Mesenchymal stem cell (in vitro differentiated cells and primary cell): ENCODE measurements around the gene MYL7.

Experiments used
- DNase-seq: peaks from one replicate; pipeline ENCODE4 v3.0.0-alpha.2; 2013
- H2AFZ ChIP-seq: one replicate; pipeline ENCODE4 v1.6.1; 2013; ENCODE audit warnings: low read depth, mild to moderate bottlenecking, control low read depth, inconsistent platforms, low read length, moderate library complexity
- H2AK5ac ChIP-seq: 2 replicates; pipeline ENCODE4 v1.6.1; 2013; ENCODE audit warnings: low read length, moderate library complexity, mild to moderate bottlenecking, inconsistent platforms; ENCODE audit not compliant: severe bottlenecking
- H2BK120ac ChIP-seq: one replicate; pipeline ENCODE4 v1.6.1; 2013; ENCODE audit warnings: low read depth, mild to moderate bottlenecking, inconsistent platforms, low read length, moderate library complexity
- H2BK12ac ChIP-seq, 2 experiments: one replicate each; pipeline ENCODE4 v1.6.1; 2013; ENCODE audit warnings: inconsistent platforms in 2 of 2, low read length in 2 of 2, mild to moderate bottlenecking in 2 of 2, moderate library complexity in 2 of 2, control low read depth in 1 of 2
- H2BK15ac ChIP-seq: one replicate; pipeline ENCODE4 v1.6.1; 2013; ENCODE audit warnings: mild to moderate bottlenecking, low read depth, inconsistent platforms; ENCODE audit not compliant: poor library complexity, severe bottlenecking
- H2BK5ac ChIP-seq: 2 replicates; pipeline ENCODE4 v1.6.1; 2013; ENCODE audit warnings: low read depth, mild to moderate bottlenecking, low read length, control low read depth, inconsistent platforms; ENCODE audit not compliant: poor library complexity, severe bottlenecking
- H3K14ac ChIP-seq, 2 experiments: one replicate each; pipeline ENCODE4 v1.6.1; 2013; ENCODE audit warnings: inconsistent platforms in 2 of 2, low read length in 2 of 2, control low read depth in 1 of 2, mild to moderate bottlenecking in 1 of 2, moderate library complexity in 1 of 2
- H3K18ac ChIP-seq, 2 experiments: one replicate each; pipeline ENCODE4 v1.6.1; 2013; ENCODE audit warnings: inconsistent platforms in 2 of 2, low read length in 2 of 2, control low read depth in 1 of 2, low read depth in 1 of 2, mild to moderate bottlenecking in 1 of 2
- H3K23ac ChIP-seq, 2 experiments: one replicate each; pipeline ENCODE4 v1.6.1; 2013; ENCODE audit warnings: inconsistent platforms in 2 of 2, low read length in 2 of 2, mild to moderate bottlenecking in 2 of 2, moderate library complexity in 2 of 2, control low read depth in 1 of 2
- H3K27ac ChIP-seq: 2 replicates; pipeline ENCODE4 v1.5.1; 2013; ENCODE audit warnings: mild to moderate bottlenecking, moderate library complexity, low read length, control low read depth, inconsistent platforms; ENCODE audit not compliant: poor library complexity, severe bottlenecking
- H3K27me3 ChIP-seq, 2 experiments: 2 replicates each; pipeline versions ENCODE4 v1.6.1 to v1.7.0; 2013; ENCODE audit warnings: low read length in 2 of 2, mild to moderate bottlenecking in 2 of 2, moderate library complexity in 2 of 2, control low read depth in 1 of 2, inconsistent platforms in 1 of 2; ENCODE audit not compliant: control insufficient read depth in 1 of 2, insufficient read depth in 1 of 2
- H3K36me3 ChIP-seq, 2 experiments: 2 replicates each; pipeline versions ENCODE4 v1.6.1 to v1.7.0; 2013; ENCODE audit warnings: low read length in 2 of 2, control low read depth in 1 of 2, inconsistent platforms in 1 of 2, low read depth in 1 of 2, mild to moderate bottlenecking in 1 of 2; ENCODE audit not compliant: insufficient read depth in 2 of 2, control insufficient read depth in 1 of 2
- H3K4ac ChIP-seq, 2 experiments: one replicate each; pipeline ENCODE4 v1.6.1; 2013; ENCODE audit warnings: inconsistent platforms in 2 of 2, low read length in 2 of 2, mild to moderate bottlenecking in 2 of 2, moderate library complexity in 2 of 2, control low read depth in 1 of 2, low read depth in 1 of 2
- H3K4me1 ChIP-seq: 2 replicates; pipeline ENCODE4 v1.6.1; 2013; ENCODE audit warnings: low read depth, low read length, control low read depth; ENCODE audit not compliant: control insufficient read depth, insufficient read depth
- H3K4me2 ChIP-seq: 2 replicates; pipeline ENCODE4 v1.6.1; 2013; ENCODE audit warnings: low read length, mild to moderate bottlenecking, inconsistent platforms; ENCODE audit not compliant: poor library complexity, severe bottlenecking
- H3K4me3 ChIP-seq, 2 experiments: 2 replicates each; pipeline versions ENCODE4 v1.5.1 to v1.7.0; 2013; ENCODE audit warnings: low read length in 2 of 2, mild to moderate bottlenecking in 2 of 2, control low read depth in 1 of 2, low read depth in 1 of 2; ENCODE audit not compliant: insufficient read depth in 1 of 2
- H3K79me1 ChIP-seq: replicated peaks from 2 replicates; pipeline ENCODE4 v1.6.1; 2013; ENCODE audit warnings: mild to moderate bottlenecking, control low read depth, low read length, inconsistent platforms; ENCODE audit not compliant: poor library complexity, severe bottlenecking
- H3K9ac ChIP-seq: 2 replicates; pipeline ENCODE4 v1.7.0; 2013; ENCODE audit warnings: mild to moderate bottlenecking, low read length, moderate library complexity
- H3K9me3 ChIP-seq: 2 replicates; pipeline ENCODE4 v1.7.0; 2013; ENCODE audit warnings: mild to moderate bottlenecking, low read length; ENCODE audit not compliant: control insufficient read depth
- H4K8ac ChIP-seq: one replicate; pipeline ENCODE4 v1.6.1; 2013; ENCODE audit warnings: inconsistent platforms, mild to moderate bottlenecking, low read length, moderate library complexity
- H4K91ac ChIP-seq: one replicate; pipeline ENCODE4 v1.6.1; 2013; ENCODE audit warnings: mild to moderate bottlenecking, low read length, inconsistent platforms
- WGBS: methylation state at CpG from one replicate; pipeline ENCODE4 v1.1.7; 2013; ENCODE audit warnings: mixed read lengths; 5-methylcytosine and 5-hydroxymethylcytosine counted together

The MYL7 gene

GRCh38 chr7:44180631-44181030 is 39.5 kb upstream of the MYL7 start:
- no peak overlapping the region for H3K27ac ChIP-seq
- H3K27me3 ChIP-seq, result peaks cover 0 to 19% of the 10 kb centered on the region in 2 experiments
- no peak overlapping the region for H3K4me2 ChIP-seq
- no peak overlapping the region for H2BK5ac ChIP-seq
- no peak for DNase-seq
- H3K9me3 ChIP-seq, result peaks cover 18% of the 10 kb centered on the region
- no peak overlapping the region for H3K14ac ChIP-seq
- H4K8ac ChIP-seq, result no peak overlapping the region
- no peak overlapping the region for H3K23ac ChIP-seq
- H2BK15ac ChIP-seq, result no peak overlapping the region
- H3K4ac ChIP-seq, result no peak overlapping the region
- no peak overlapping the region for H2AFZ ChIP-seq
- H3K9ac ChIP-seq, result no peak overlapping the region
- no peaks in the 10 kb centered on the region for H3K36me3 ChIP-seq
- no peaks in the 10 kb centered on the region for H3K79me1 ChIP-seq
- no peak overlapping the region for H4K91ac ChIP-seq
- H2AK5ac ChIP-seq, result no peak overlapping the region
- no peak overlapping the region for H3K4me3 ChIP-seq
- WGBS, result 75% methylated on average over 2 of the region's 3 CpGs
- no peak overlapping the region for H2BK120ac ChIP-seq
- H2BK12ac ChIP-seq, result no peak overlapping the region
- H3K18ac ChIP-seq, result no peak overlapping the region
- peaks cover 36% of the 10 kb centered on the region for H3K4me1 ChIP-seq

DNA sequence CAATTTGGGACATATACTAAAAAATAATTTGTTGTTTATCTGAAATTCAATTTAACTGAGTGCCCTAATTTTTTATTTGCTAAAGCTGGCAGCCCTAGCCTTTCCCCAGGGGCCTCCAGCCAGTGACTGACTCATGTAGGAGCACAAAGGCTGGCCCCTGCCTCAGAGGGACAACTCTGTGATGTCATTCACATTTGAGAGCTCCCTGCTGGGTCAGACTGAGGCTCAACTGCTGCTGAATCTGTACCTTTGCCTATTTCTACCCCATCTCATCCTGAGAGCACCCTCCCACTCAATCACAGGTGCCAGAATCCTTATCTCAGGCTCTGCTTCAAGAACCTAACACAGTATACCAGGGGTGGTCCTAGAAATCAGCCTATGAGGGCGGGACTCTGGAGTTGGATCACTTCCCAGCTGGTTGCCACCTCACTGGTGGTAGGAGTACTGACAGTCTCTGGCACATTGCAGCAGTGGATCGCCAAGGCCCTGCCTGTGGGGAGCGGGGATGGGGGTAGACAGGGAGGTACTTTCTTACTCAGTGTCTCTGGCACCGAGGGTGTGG is 36.5 kb upstream of the MYL7 start:
- H2BK12ac ChIP-seq, result no peak overlapping the region
- WGBS, result 89% methylated on average over 4 of the region's 4 CpGs

DNA sequence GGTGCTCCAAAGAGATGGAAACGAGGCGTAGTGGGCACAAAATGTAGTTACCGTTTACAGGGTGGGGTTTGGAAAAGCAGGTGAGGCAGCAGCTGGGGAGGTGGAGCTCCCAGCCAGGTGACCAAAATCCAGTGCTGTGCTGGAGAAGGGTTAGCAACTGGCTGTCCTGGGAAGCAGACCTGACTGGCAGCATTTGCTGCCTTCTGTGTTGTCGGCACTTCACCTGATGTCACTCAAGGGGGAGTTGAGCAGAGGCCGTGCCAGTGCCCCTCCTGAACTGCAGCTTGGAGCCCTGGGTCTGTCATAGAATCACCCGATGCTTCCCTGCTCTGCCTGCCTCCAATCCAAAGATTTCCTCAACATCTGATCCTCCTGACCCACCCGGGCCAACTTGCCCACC is 35.4 kb upstream of the MYL7 start:
- H4K91ac ChIP-seq, result no peak overlapping the region
- H2BK120ac ChIP-seq, result no peak overlapping the region
- peak overlapping the region; percentile 67 for H2AK5ac ChIP-seq
- H3K4ac ChIP-seq, result no peak overlapping the region
- H2BK5ac ChIP-seq, result no peak overlapping the region
- H2BK15ac ChIP-seq, result no peak overlapping the region
- no peak overlapping the region for H3K18ac ChIP-seq
- no peaks in the 10 kb centered on the region for H3K36me3 ChIP-seq
- H3K14ac ChIP-seq, result no peak overlapping the region
- no peak overlapping the region for H3K27ac ChIP-seq
- no peaks in the 10 kb centered on the region for H3K9me3 ChIP-seq
- peaks cover 18% of the 10 kb centered on the region for H3K4me1 ChIP-seq
- no peak overlapping the region for H4K8ac ChIP-seq
- no peak overlapping the region for H3K23ac ChIP-seq
- no peak overlapping the region for H3K4me3 ChIP-seq
- no peak overlapping the region for H3K4me2 ChIP-seq
- H2BK12ac ChIP-seq, result no peak overlapping the region
- H2AFZ ChIP-seq, result no peak overlapping the region
- DNase-seq, result no peak
- no peak overlapping the region for H3K9ac ChIP-seq
- 60% methylated on average over 7 of the region's 7 CpGs for WGBS
- H3K27me3 ChIP-seq, result peaks cover 0 to 30% of the 10 kb centered on the region in 2 experiments
- H3K79me1 ChIP-seq, result no peaks in the 10 kb centered on the region

More for the DNA sequence above, 36.5 kb upstream of the MYL7 start:
- Histone ChIP-seq H3K27me3 (peaks cover 0 to 30% of the 10 kb centered on the region in 2 experiments), H3K79me1 (no peaks in the 10 kb centered on the region), H3K4me2 (no peak overlapping the region), H3K18ac (no peak overlapping the region), H2BK15ac (no peak overlapping the region), H2AFZ (peak overlapping the region; percentile 0), H3K9me3 (peaks cover 10% of the 10 kb centered on the region), H3K14ac (no peak overlapping the region), H3K36me3 (no peaks in the 10 kb centered on the region), H3K4ac (no peak overlapping the region), H4K91ac (no peak overlapping the region), H3K9ac (no peak overlapping the region), H2BK5ac (no peak overlapping the region), H3K4me3 (no peak overlapping the region), H3K23ac (no peak overlapping the region), H2BK120ac (no peak overlapping the region), H4K8ac (no peak overlapping the region), H3K27ac (no peak overlapping the region), H2AK5ac (peak overlapping the region; percentile 30), H3K4me1 (peaks cover 16% of the 10 kb centered on the region)
- DNase-seq, result peak; percentile 26

DNA sequence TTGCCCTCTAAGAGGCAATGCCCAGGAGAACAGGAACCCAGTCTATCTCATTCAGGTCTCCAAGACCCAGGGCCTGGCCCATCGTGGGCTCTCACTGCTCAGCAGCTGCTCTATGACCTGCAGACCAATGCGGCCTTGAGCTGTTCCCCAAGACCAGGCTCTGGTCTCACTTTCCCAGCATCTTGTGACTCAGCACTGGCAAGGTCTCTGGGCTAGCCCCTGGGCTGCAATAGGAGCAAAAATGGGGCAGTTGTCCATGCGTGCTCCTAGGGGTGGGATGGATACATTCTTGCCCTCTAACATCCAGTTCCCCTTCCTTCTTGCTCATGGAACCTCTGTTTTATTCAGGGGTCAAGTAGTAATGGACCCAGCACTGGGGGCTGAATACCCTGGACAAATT is 34.6 kb upstream of the MYL7 start:
- Histone ChIP-seq H3K27me3 (peaks cover 0 to 30% of the 10 kb centered on the region in 2 experiments), H3K9me3 (no peaks in the 10 kb centered on the region), H4K8ac (no peak overlapping the region), H3K36me3 (no peaks in the 10 kb centered on the region), H2AFZ (no peak overlapping the region), H4K91ac (no peak overlapping the region), H3K4me3 (no peak overlapping the region), H3K4ac (no peak overlapping the region), H2BK120ac (no peak overlapping the region), H2BK5ac (no peak overlapping the region), H3K4me2 (no peak overlapping the region), H3K27ac (no peak overlapping the region), H3K23ac (no peak overlapping the region), H3K18ac (no peak overlapping the region), H2BK12ac (no peak overlapping the region), H3K9ac (no peak overlapping the region), H2AK5ac (no peak overlapping the region), H3K4me1 (peaks cover 18% of the 10 kb centered on the region), H3K79me1 (no peaks in the 10 kb centered on the region), H3K14ac (no peak overlapping the region), H2BK15ac (no peak overlapping the region)
- DNase-seq, result no peak
- 78% methylated on average over 3 of the region's 3 CpGs for WGBS
